Upper lobe of right lung (tissue), 1 donor: ENCODE measurements around the gene RXRA. TPM values are rescaled to one million over a fixed set of nuclear protein-coding genes. Genes with fewer than 3 reads are reported as not detected.
A peak's percentile ranks its signal among the peaks of the same experiment; 100 is the strongest.

Experiments
- ATAC-seq: fragments of 200-7000 bp; cut with Tn5 transposase; one replicate; pipeline ENCODE4 v1.9.1; 2020; ENCODE audit warnings: mild to moderate bottlenecking, moderate library complexity
- DNase-seq: peaks from one replicate; pipeline ENCODE4 v3.0.0-alpha.2; 2020
- H3K27ac ChIP-seq: fragments of 200-600 bp; one replicate; pipeline ENCODE4 v1.8.0; 2022
- H3K27me3 ChIP-seq: fragments of 200-600 bp; one replicate; pipeline ENCODE4 v1.8.0; 2022; ENCODE audit warnings: mild to moderate bottlenecking
- H3K36me3 ChIP-seq: fragments of 200-600 bp; one replicate; pipeline ENCODE4 v1.8.0; 2022
- H3K4me1 ChIP-seq: fragments of 200-600 bp; one replicate; pipeline ENCODE4 v1.8.0; 2022
- H3K4me3 ChIP-seq: fragments of 200-600 bp; one replicate; pipeline ENCODE4 v1.8.0; 2022; ENCODE audit warnings: mild to moderate bottlenecking
- H3K9me3 ChIP-seq: fragments of 200-600 bp; one replicate; pipeline ENCODE4 v1.8.0; 2022
- intact Hi-C: fragments of 100-400 bp; cut with DNase I; formaldehyde crosslinking; loops from one replicate; pipeline ENCODE4 v1.11.0; 2022
- total RNA-seq: library from RNA; stranded (reverse); fragmentation: NEBNext Ultra II Directional; extraction: Animal tissue kit (Norgen Biotek cat#: 25700); gene quantifications from one replicate; pipeline ENCODE4 v1.2.1, GENCODE V29; 2021
- TF ChIP-seq, protein P1 (sequence below): fragments of 200-600 bp; IDR thresholded peaks from one replicate; pipeline ENCODE4 v1.8.0; 2022; ENCODE audit warnings: antibody characterized with exemption
- donor health status: DM: no; HTN: yes; CAD: no; lungs with severe emphysema.

RXRA gene
- total RNA-seq, 1 donor from 2014 or later, result 80.6 TPM

DNA sequence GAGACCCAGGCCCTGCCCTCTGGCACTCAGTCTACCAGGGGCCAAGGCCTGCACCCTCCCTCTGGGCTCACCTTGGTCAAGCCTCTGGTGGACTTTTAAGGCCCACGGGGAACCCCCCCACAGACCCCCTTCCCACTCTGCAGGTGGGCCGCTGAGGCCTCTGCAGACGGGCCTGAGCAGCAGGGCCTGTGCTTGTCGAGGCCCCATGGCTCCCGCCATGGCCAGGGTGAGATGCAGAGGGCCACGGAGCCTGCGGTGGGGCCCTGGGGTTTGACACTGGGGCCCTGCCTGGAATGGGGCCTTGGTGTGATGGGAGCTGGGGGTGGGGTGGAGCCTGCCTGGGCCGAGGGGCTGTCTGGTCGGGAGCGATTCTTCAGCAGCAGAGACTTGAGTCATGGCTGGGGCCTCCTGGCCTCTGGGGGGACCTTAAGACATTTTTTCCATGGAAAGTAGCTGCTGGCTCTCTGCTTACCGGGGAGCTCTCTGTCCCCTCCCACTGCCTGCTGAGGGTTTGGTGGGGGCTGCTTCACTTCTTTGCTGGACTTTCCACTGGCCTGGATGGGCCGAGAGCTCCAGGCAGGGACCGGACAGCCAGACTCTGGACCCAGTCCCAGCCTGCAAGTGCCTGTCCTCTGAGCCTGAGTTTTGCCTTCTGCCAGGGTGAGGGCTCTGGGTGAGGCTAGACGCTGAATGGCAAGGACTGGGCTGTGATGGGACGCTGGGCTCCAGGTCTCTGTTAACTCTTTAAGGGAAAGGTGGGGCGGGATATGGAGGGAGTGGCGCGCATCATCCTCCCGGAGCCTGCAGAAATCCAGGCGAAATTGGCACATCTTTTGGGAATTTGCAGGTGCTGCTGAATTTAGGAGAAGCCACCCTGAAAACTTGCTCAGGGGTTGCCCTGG is 132.2 kb downstream of the RXRA start:
- H3K4me3 ChIP-seq, result no peak overlapping the region
- peaks cover 17% of the 10 kb centered on the region for H3K4me1 ChIP-seq
- TF ChIP-seq, protein P1, sequence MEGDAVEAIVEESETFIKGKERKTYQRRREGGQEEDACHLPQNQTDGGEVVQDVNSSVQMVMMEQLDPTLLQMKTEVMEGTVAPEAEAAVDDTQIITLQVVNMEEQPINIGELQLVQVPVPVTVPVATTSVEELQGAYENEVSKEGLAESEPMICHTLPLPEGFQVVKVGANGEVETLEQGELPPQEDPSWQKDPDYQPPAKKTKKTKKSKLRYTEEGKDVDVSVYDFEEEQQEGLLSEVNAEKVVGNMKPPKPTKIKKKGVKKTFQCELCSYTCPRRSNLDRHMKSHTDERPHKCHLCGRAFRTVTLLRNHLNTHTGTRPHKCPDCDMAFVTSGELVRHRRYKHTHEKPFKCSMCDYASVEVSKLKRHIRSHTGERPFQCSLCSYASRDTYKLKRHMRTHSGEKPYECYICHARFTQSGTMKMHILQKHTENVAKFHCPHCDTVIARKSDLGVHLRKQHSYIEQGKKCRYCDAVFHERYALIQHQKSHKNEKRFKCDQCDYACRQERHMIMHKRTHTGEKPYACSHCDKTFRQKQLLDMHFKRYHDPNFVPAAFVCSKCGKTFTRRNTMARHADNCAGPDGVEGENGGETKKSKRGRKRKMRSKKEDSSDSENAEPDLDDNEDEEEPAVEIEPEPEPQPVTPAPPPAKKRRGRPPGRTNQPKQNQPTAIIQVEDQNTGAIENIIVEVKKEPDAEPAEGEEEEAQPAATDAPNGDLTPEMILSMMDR, result no peak
- ATAC-seq, result no peak
- H3K27me3 ChIP-seq, result no peaks in the 10 kb centered on the region
- no peaks in the 10 kb centered on the region for H3K9me3 ChIP-seq
- H3K36me3 ChIP-seq, result no peaks in the 10 kb centered on the region
- DNase-seq, result no peak
- H3K27ac ChIP-seq, result no peak overlapping the region
- intact Hi-C loops, result no loop called here

DNA sequence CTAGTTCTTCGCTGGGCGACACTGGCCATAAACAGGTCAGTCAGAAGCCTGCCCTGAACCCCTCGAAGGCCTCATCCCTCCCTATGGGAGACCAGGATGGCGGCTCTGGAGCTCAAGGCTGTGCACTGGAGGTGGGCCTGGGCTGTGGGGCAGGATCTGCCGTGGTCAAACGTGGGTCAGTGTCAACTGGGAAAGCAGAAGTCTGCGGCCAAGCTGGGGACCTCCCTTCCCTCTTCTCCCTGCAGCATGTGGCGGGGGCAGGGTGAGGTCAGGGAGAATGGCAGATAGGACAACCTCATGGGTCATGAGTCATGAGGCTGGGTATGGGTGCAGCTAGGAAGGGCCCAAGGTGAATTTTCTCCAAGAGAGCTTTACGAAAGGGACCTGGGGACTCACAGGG is 132.9 kb downstream of the RXRA start:
- peak; percentile 82 for DNase-seq
- intact Hi-C loops, result no loop called here
- no peaks in the 10 kb centered on the region for H3K36me3 ChIP-seq
- no peaks in the 10 kb centered on the region for H3K9me3 ChIP-seq
- no peak overlapping the region for H3K27ac ChIP-seq
- no peaks in the 10 kb centered on the region for H3K27me3 ChIP-seq
- TF ChIP-seq, protein P1, result no peak
- peaks cover 17% of the 10 kb centered on the region for H3K4me1 ChIP-seq
- no peak overlapping the region for H3K4me3 ChIP-seq
- ATAC-seq, result peak; percentile 64

DNA sequence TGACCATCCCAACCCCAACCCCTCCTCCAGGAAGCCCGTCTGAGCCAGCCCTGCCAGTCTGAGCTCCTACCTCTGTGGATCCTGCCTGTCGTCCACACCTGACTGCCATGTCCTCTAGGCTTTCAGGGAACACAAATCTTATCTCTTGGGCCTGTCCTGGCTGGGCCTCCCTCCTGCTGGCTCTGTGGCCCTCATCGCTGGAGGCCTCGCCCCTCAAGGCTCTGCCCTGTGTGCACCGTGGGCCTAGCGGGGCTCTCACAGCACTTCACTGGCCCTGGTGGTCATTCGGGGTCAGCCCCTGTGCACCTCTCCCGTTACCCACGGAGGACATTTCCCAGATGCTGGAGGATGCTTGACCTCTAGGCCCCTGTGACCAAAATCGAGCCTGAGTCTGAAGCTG is 133.3 kb downstream of the RXRA start:
- H3K4me1 ChIP-seq, result peaks cover 17% of the 10 kb centered on the region
- no peak overlapping the region for H3K4me3 ChIP-seq
- no peaks in the 10 kb centered on the region for H3K27me3 ChIP-seq
- ATAC-seq (no peak), DNase-seq (no peak)
- no peak overlapping the region for H3K27ac ChIP-seq
- H3K36me3 ChIP-seq, result no peaks in the 10 kb centered on the region
- intact Hi-C loops, result no loop called here
- TF ChIP-seq, protein P1, result no peak
- H3K9me3 ChIP-seq, result no peaks in the 10 kb centered on the region

DNA sequence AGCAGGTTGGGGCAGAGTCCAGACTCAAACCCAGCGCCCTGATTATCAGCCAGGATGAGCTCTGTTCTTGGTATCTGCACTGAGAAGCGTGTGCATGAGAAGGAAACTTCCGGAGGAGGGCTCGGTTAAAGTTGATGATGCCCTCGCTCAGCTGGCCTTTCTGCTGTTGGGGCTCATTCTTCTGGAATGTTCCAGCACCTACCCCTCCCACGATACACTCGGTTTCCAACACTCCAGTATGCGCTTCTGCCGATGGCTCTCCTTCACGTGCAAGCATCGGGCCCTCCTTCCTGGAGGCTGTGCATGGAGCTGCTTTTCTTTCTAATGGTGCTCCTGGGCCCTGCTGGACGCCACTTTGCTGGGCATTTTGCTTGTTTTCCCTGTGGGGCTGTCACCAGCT is 134.0 kb downstream of the RXRA start:
- intact Hi-C loops, result no loop called here

DNA sequence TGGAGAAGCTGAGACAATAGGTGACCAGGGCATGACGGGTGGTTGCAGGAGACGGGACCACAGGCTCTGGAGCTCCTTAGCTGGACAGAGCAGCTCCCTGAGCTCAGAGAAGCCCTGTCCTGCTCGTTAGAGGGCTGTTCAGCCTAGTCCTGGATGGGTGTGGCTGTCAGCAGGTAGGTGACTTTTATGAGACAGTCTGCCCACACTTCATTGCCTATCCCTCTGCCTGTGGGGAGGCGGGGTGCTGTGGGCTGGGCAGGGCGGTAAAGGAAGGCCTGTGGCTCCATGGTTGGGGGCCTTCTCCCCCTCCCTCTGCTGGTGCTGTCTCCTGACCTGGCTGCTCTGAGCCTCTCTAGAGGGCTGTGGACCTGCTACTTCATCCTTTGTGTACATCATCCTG is 134.6 kb downstream of the RXRA start:
- no peaks in the 10 kb centered on the region for H3K27me3 ChIP-seq
- no peaks in the 10 kb centered on the region for H3K9me3 ChIP-seq
- TF ChIP-seq, protein P1, result no peak
- peaks cover 10% of the 10 kb centered on the region for H3K4me1 ChIP-seq
- DNase-seq (no peak), ATAC-seq (no peak)
- no peak overlapping the region for H3K27ac ChIP-seq
- intact Hi-C loops, result no loop called here
- no peaks in the 10 kb centered on the region for H3K36me3 ChIP-seq
- H3K4me3 ChIP-seq, result no peak overlapping the region

More for the DNA sequence above, 134.0 kb downstream of the RXRA start:
- Histone ChIP-seq H3K4me3 (no peak overlapping the region), H3K27ac (no peak overlapping the region), H3K4me1 (peaks cover 17% of the 10 kb centered on the region), H3K27me3 (no peaks in the 10 kb centered on the region), H3K9me3 (no peaks in the 10 kb centered on the region), H3K36me3 (no peaks in the 10 kb centered on the region)
- ATAC-seq, result no peak
- DNase-seq, result no peak
- TF ChIP-seq, protein P1, result no peak
